HG03097 (cell line): ENCODE data around the gene DDX19B.
"Not testable (repeated sequence)": the region's sequence is repeated elsewhere in the genome, so short reads cannot be mapped to it uniquely, and the experiment has no call there.

ENCODE experiments used
- ATAC-seq: cut with Tn5 transposase; IDR thresholded peaks from one replicate; pipeline ENCODE4 v1.9.1; 2021; ENCODE audit not compliant: unreplicated experiment, low FRiP score

DDX19B gene

GRCh38 chr16:70298988-70299938 lies at the start of gene DDX19B:
Gene DDX19B (plus strand): TSS chr16:70299186. CDS start chr16:70299298, 112 bp downstream.
- peak; percentile 68 for ATAC-seq

- not testable (repeated sequence) for ATAC-seq
These were observed 49.3 kb upstream of the DDX19B start for GRCh38 chr16:70249697-70250096.

GRCh38 chr16:70250748-70251628 lies 48.0 kb upstream of the DDX19B start:
- ATAC-seq, result peak; percentile 27

GRCh38 chr16:70251629-70252354 lies 47.2 kb upstream of the DDX19B start, which contains the start of gene EXOSC6:
Gene EXOSC6 (minus strand): TSS chr16:70251940. CDS start chr16:70251900, 40 bp downstream.
- ATAC-seq, result peak; percentile 86

GRCh38 chr16:70252355-70252988 lies 46.5 kb upstream of the DDX19B start:
- ATAC-seq, result no peak

- ATAC-seq, result no peak
These were observed 45.5 kb upstream of the DDX19B start for GRCh38 chr16:70253291-70254106.

- no peak for ATAC-seq
These were observed 44.6 kb upstream of the DDX19B start for GRCh38 chr16:70254180-70254964.

- ATAC-seq, result no peak
These were observed 44.1 kb upstream of the DDX19B start for GRCh38 chr16:70254965-70255286.

GRCh38 chr16:70255574-70255973 lies 43.4 kb upstream of the DDX19B start:
- ATAC-seq, result no peak

- no peak for ATAC-seq
These were observed 41.6 kb upstream of the DDX19B start for GRCh38 chr16:70257391-70257790.

GRCh38 chr16:70258065-70258464 lies 40.9 kb upstream of the DDX19B start:
- no peak for ATAC-seq

GRCh38 chr16:70258946-70259345 lies 40.0 kb upstream of the DDX19B start:
- ATAC-seq, result no peak

- ATAC-seq, result not testable (repeated sequence)
These were observed 39.1 kb upstream of the DDX19B start for GRCh38 chr16:70259903-70260302.

- ATAC-seq, result no peak
These were observed 31.5 kb upstream of the DDX19B start for GRCh38 chr16:70267516-70267915.

- ATAC-seq, result not testable (repeated sequence)
These were observed 31.1 kb upstream of the DDX19B start for GRCh38 chr16:70267922-70268321.

GRCh38 chr16:70269471-70269870 lies 29.5 kb upstream of the DDX19B start:
- ATAC-seq, result no peak

- no peak for ATAC-seq
These were observed 28.8 kb upstream of the DDX19B start for GRCh38 chr16:70270176-70270575.

- ATAC-seq, result no peak
These were observed 27.3 kb upstream of the DDX19B start for GRCh38 chr16:70271696-70272095.
